Peyer's patch (tissue), 4 donors: ENCODE measurements around the gene ELL2. TPM values are rescaled to one million over a fixed set of nuclear protein-coding genes. Genes with fewer than 3 reads are reported as not detected.

Source experiments
- DNase-seq, 3 donors: peaks; one replicate each; pipeline ENCODE4 v3.0.0-alpha.2; 2017 to 2019
- H3K27ac ChIP-seq, 4 donors: fragments of 200-600 bp; sonication (generic); one replicate each; pipeline ENCODE4 v1.5.1; 2016 to 2019
- H3K27me3 ChIP-seq, 2 donors: fragments of 200-600 bp; sonication (generic); one replicate each; pipeline ENCODE4 v1.5.1; 2019
- H3K36me3 ChIP-seq, 3 donors: fragments of 200-600 bp; sonication (generic); one replicate each; pipeline ENCODE4 v1.5.1; 2016 to 2019
- H3K4me1 ChIP-seq, 4 donors: fragments of 200-600 bp; sonication (generic); one replicate each; pipeline ENCODE4 v1.5.1; 2016 to 2019
- H3K4me3 ChIP-seq, 4 donors: fragments of 200-600 bp; sonication (generic); 1 replicate in 3 of 4; 2 replicates in 1 of 4; pipeline ENCODE4 v1.5.1; 2016 to 2019; ENCODE audit warnings: mild to moderate bottlenecking in 1 of 4
- H3K9me3 ChIP-seq, 4 donors: fragments of 200-600 bp; sonication (generic); one replicate each; pipeline ENCODE4 v1.5.1; 2016 to 2019; ENCODE audit warnings: mild to moderate bottlenecking in 1 of 4
- POLR2A ChIP-seq, 2 donors: fragments of 450-650 bp; IDR thresholded peaks; one replicate each; pipeline ENCODE4 v1.5.1; 2017; ENCODE audit warnings: antibody characterized with exemption in 2 of 2, mild to moderate bottlenecking in 2 of 2, moderate library complexity in 2 of 2
- total RNA-seq, 4 donors: library from RNA; depleted of rRNA; stranded (reverse); fragments of >200 nt; gene quantifications; one replicate each; pipeline ENCODE4 v1.1.0, GENCODE V29; 2016
- TF ChIP-seq, protein P1 (sequence below), 6 experiments: fragments of 450-650 bp in 4 of 6; fragments of 200-600 bp in 2 of 6; sonication (generic) in 1 of 6; IDR thresholded peaks; one replicate each; pipeline ENCODE4 v1.5.1; 2017 to 2019; ENCODE audit warnings: antibody characterized with exemption in 6 of 6, mild to moderate bottlenecking in 3 of 6, moderate library complexity in 1 of 6

The ELL2 gene
- total RNA-seq, 4 donors from 2014 or later: 27.9 to 88.3 (median 38.7) TPM

DNA sequence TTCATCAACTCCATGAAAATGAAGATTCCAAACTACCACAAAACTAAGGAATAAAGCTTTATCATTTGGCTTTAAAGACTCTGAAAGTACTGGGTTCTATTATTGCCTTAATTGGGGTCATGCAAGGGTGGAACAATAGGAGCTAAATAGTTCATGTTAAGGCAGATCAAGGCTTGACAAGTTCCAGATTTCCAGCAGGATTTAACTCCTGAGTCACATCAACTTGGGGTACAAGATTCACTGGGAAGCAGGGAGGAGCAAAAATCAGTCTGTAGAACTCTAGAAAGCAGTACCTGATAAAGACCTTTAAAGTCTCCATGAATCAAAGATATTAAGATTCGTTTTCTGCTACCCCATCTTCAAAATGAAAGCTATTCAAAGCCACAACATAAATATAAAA is 97.2 kb downstream of the ELL2 start:
- TF ChIP-seq POLR2A (IDR thresholded peaks at IDR 0.05): no peak
- H3K27me3 ChIP-seq: no peaks in the 10 kb centered on the region
- H3K36me3 ChIP-seq: no peaks in the 10 kb centered on the region
- DNase-seq: no peak
- H3K9me3 ChIP-seq: no peaks in the 10 kb centered on the region
- no peak overlapping the region for H3K4me3 ChIP-seq
- no peak overlapping the region for H3K27ac ChIP-seq
- peaks cover 0 to 6% (median 1%) of the 10 kb centered on the region in 4 donors for H3K4me1 ChIP-seq

DNA sequence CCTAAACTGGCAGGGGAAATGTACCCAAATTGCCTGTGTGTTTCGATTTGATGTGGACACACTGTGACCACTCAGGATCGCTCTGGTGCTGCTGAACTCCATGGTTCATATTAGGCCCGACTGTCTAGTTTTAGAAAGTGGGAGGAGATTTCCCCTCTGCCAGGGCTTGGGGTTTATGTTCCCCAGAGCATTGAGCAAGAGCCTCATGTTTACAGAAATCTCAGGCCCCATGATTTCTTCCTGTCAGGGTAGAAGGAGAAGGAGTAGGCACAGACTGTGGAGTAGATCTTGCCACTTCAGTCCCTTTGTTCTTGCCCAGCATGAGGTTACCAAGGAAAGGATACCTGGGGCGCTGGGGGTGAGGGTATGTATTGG is 98.3 kb downstream of the ELL2 start:
- peaks cover 0 to 6% (median 3%) of the 10 kb centered on the region in 4 donors for H3K4me1 ChIP-seq
- H3K27ac ChIP-seq: peak overlapping the region in 2 of 4 donors; percentile 29 to 35
- no peak for DNase-seq
- no peaks in the 10 kb centered on the region for H3K36me3 ChIP-seq
- no peaks in the 10 kb centered on the region for H3K27me3 ChIP-seq
- H3K9me3 ChIP-seq: no peaks in the 10 kb centered on the region
- no peak overlapping the region for H3K4me3 ChIP-seq
- TF ChIP-seq POLR2A (IDR thresholded peaks at IDR 0.05): peak in 1 of 2 donors; percentile 11
- TF ChIP-seq, protein P1, sequence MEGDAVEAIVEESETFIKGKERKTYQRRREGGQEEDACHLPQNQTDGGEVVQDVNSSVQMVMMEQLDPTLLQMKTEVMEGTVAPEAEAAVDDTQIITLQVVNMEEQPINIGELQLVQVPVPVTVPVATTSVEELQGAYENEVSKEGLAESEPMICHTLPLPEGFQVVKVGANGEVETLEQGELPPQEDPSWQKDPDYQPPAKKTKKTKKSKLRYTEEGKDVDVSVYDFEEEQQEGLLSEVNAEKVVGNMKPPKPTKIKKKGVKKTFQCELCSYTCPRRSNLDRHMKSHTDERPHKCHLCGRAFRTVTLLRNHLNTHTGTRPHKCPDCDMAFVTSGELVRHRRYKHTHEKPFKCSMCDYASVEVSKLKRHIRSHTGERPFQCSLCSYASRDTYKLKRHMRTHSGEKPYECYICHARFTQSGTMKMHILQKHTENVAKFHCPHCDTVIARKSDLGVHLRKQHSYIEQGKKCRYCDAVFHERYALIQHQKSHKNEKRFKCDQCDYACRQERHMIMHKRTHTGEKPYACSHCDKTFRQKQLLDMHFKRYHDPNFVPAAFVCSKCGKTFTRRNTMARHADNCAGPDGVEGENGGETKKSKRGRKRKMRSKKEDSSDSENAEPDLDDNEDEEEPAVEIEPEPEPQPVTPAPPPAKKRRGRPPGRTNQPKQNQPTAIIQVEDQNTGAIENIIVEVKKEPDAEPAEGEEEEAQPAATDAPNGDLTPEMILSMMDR (IDR thresholded peaks at IDR 0.05): no peak

GRCh38 chr5:95862671-95863382 is 98.8 kb downstream of the ELL2 start:
- H3K27ac ChIP-seq: peak overlapping the region in 2 of 4 donors; percentile 29 to 35
- H3K4me1 ChIP-seq: peaks cover 0 to 6% (median 3%) of the 10 kb centered on the region in 4 donors
- H3K36me3 ChIP-seq: no peaks in the 10 kb centered on the region
- H3K9me3 ChIP-seq: no peaks in the 10 kb centered on the region
- TF ChIP-seq, protein P1 (IDR thresholded peaks at IDR 0.05): no peak
- no peak for TF ChIP-seq POLR2A (IDR thresholded peaks at IDR 0.05)
- H3K4me3 ChIP-seq: no peak overlapping the region
- no peak for DNase-seq
- H3K27me3 ChIP-seq: no peaks in the 10 kb centered on the region

GRCh38 chr5:95861864-95862561 is 99.6 kb downstream of the ELL2 start:
- Histone ChIP-seq H3K4me1 (peaks cover 0 to 6% (median 3%) of the 10 kb centered on the region in 4 donors), H3K27me3 (no peaks in the 10 kb centered on the region), H3K4me3 (no peak overlapping the region), H3K36me3 (no peaks in the 10 kb centered on the region), H3K9me3 (no peaks in the 10 kb centered on the region), H3K27ac (peak overlapping the region in 2 of 4 donors; percentile 32 to 67)
- DNase-seq: no peak
- TF ChIP-seq POLR2A (IDR thresholded peaks at IDR 0.05): no peak
- TF ChIP-seq, protein P1 (IDR thresholded peaks at IDR 0.05): no peak

DNA sequence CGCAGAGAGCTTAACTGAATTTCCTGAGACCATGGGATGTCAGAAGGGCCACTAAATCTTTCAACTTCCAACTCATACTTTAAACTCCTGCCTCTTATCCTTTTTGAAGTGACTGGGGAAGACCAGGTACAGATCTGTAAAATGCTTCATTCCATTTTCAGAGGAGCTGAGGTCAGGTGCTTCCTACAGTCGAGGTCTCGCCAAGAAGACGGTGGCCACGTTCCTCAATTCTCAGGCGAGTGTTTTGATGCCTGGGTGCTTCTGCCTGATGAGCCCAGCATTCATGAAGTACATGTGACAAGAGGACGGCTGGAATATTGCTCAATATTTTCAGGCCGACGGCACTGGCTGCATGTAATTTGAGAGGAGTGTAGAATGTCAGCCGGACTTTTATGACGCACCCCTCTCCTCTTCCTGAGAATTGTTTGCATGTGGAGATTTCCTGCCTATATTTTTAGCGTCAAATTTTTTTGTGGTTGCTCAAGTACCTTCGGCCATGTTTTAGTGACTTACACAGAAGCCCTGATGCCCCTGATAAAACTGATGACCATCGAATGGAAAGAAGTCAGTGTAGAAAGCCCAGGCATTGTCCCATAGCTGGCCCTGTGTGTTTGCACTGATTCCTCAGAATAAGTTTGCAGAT is 100.3 kb downstream of the ELL2 start:
- Histone ChIP-seq H3K4me3 (no peak overlapping the region), H3K9me3 (no peaks in the 10 kb centered on the region), H3K4me1 (peaks cover 0 to 6% (median 3%) of the 10 kb centered on the region in 4 donors), H3K36me3 (no peaks in the 10 kb centered on the region), H3K27ac (peak overlapping the region in 2 of 4 donors; percentile 32 to 67), H3K27me3 (no peaks in the 10 kb centered on the region)
- peak in 1 of 3 donors; percentile 77 for DNase-seq
- TF ChIP-seq, protein P1 (IDR thresholded peaks at IDR 0.05): no peak
- no peak for TF ChIP-seq POLR2A (IDR thresholded peaks at IDR 0.05)

DNA sequence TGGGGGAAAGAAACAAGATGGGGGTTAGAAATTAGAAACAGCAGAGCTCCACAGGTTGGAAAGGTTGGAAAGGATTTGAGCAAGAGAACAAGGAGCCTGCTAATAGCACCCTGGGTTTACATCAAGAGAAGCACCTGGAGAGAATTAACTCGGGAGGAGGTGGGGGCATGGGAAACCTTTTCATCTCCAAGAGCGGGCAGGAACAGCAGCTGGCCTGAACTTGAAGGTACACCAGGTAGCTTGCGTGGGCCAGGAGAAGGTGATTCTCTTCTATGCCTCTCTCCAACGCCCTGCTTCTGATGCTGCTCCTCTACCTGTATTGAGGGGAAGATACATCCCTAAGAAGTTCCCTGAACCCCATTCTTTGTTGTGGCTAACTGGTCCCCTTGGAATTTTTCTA is 102.0 kb downstream of the ELL2 start:
- H3K4me1 ChIP-seq: peaks cover 0 to 6% (median 3%) of the 10 kb centered on the region in 4 donors
- TF ChIP-seq, protein P1 (IDR thresholded peaks at IDR 0.05): no peak
- no peak for TF ChIP-seq POLR2A (IDR thresholded peaks at IDR 0.05)
- no peak overlapping the region for H3K4me3 ChIP-seq
- no peaks in the 10 kb centered on the region for H3K36me3 ChIP-seq
- H3K27me3 ChIP-seq: no peaks in the 10 kb centered on the region
- H3K9me3 ChIP-seq: no peaks in the 10 kb centered on the region
- H3K27ac ChIP-seq: peak overlapping the region in 2 of 4 donors; percentile 45 to 74
- no peak for DNase-seq
